DMS53 treated with DMSO at 0.1 percent for 48 hours (cell line): ENCODE measurements around the gene ARHGEF38.

Source experiments
- DNase-seq: peaks from one replicate; lab custom pipeline; 2025; ENCODE audit not compliant: unreplicated experiment; lab: John Stamatoyannopoulos, UW

Gene ARHGEF38

DNA sequence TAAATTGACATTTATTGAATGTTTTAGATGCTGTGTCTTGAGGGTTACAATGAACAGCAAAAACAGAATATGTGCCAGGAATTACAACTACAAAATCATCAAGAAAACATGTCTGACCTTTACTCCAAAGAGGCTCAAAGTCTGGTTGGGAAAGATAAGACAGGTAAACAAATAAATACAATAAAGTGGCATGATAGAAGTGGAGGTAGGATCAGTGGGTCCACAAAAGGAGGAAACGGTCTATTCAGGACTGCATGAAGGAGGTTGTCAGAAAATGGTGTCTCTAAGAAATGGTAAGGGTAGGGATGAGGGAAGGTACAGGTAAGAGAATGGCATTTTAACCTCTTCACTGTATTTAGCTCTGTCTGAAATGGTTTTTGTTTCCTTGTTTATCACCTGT, 3.8 kb downstream of the ARHGEF38 start:
- no peak for DNase-seq

DNA sequence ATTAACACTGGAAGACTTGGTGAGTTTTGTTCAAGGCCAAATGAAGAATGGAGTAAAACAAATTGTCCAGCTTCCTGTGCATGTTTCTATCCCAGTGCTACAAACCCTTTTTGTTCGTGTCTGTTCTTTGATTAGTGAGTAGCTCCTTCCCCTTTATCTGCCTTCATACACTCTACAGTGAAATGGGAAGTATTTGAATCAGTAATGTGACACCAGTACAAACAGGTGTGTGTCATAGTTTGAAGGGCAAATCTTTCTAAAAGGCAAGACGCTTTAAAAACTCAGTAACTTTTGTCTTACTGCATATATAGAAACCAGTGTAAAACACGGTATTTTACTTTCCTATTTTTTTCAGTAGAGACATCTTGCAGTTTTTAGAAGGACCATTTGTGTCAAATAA, 5.9 kb downstream of the ARHGEF38 start:
- peak; percentile 47 for DNase-seq

DNA sequence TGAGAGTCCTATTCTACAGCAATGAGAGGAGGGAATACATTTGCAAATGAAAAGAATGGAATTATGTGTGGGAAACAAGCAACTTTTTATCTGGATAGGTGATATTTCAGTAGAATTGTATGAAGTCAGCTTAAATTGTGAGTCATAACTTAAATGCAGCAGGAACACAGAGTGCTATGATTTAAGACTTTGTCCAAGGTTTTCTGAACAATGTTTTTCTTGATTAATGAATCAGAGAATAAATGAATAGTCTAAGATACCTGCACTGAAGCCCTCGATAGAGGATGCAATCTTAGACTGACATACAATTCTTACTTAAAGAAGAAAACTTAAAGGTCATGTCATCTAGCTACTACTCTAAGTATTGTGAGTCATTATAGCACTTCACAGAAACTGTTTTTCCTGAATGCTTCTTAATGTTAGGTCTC, 8.0 kb downstream of the ARHGEF38 start:
- no peak for DNase-seq

DNA sequence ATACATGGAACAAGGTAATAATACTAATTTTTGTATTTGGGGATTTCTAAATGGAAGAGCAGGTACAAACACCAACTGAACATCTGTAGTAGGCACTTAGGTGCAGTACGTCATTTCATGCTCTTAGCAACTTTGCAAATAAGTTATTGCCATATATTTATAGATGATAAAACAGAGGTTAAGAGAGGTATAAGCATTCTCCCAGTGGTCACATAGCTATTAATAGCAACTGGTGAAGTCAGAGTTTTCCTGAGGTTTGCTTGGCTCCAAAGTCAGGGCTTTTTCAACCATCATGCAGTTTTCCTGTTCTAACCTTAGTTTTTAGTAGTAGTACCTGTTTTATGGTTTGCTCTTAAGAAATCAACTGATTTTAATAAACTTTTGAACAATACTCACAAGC, 10.9 kb downstream of the ARHGEF38 start:
- no peak for DNase-seq

DNA sequence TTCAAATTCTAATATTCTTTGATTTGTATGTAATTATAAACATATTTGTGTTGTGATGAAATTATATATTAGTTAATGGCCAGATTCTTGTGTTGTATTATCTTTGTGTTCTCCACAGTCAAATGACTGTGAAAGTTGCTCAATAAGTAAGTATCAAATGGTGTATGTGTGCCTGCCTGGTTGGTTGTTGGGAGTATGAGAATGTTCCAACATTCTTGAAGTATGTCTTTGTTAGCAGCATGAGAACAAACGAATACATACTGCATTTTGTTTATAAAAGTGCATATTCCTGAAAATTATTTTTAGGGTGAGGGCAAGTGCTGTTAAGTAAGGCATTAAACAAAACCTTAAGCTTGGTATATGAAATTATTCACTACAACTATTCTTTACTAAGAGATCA, 16.2 kb downstream of the ARHGEF38 start:
- no peak for DNase-seq

DNA sequence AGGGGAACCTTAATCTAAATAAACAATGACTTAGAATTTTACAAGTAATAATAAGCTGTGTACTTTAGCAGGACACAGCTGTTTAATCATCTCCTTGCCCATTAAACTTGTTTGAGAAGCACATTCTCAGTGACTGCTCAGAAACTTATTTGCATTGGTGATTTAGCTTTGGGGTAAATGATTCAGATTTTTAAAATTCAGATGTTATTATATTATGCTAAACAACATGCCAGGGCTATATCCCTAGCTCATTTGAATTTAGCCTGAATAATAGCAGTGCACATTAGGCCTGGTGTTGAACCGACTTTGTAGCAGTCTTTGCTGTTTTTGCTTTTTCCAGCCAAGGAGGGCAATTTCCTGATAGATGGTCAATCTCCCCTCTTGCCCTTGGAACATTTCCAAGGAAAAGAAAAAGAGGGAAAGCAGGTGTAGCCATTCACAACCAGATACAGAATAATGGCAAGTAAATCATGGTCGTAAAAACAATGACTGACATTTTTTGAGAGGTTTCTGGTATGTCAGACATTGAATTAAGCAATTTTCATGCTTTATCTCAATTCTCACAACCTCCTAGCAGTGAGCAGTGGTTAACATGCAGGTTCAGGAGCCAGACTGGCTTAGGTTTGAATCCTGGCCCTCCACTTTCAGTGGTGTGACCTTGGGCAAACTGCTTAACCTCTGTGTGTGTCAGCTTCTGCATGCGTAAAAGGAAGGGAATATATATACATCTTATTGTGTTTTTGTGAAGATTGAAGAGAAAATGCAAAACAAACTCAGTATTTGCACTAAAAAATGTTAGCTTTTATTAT, 16.8 kb downstream of the ARHGEF38 start:
- DNase-seq, result no peak

DNA sequence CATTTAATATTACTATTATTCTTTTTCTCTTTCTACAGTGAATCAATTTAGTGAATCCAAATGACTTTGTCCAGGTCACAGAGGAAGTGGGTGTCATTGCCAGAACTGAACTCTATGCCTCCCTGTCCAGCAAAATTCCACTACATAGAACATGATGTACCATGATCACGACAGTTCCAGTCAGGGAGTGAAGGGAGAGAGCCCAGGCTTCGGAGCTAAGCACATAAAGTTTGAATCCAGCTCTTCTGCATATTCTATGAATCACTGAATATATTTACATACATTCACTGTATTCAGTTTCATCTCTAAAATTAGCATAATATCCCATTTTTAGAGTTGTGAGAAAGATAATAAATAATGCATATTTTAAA, 17.4 kb downstream of the ARHGEF38 start:
- DNase-seq, result no peak

DNA sequence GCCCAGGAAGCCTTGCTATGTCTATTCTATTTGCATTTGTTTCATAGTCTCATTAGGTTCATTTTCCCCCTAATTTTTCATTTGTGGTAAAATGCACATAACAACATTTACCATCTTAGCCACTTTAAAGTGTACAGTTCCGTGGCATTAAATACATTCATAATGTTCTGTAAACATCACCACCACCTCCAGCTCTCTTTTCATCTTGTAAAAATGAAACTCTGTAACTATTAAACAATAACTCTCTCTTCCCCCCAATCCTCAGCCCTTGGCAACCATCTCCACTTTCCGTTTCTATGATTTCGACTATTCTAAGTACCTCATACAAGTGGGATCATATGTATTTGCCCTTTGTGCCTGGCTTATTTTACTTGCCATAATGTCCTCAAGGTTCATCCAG, 19.9 kb downstream of the ARHGEF38 start:
- DNase-seq, result no peak

DNA sequence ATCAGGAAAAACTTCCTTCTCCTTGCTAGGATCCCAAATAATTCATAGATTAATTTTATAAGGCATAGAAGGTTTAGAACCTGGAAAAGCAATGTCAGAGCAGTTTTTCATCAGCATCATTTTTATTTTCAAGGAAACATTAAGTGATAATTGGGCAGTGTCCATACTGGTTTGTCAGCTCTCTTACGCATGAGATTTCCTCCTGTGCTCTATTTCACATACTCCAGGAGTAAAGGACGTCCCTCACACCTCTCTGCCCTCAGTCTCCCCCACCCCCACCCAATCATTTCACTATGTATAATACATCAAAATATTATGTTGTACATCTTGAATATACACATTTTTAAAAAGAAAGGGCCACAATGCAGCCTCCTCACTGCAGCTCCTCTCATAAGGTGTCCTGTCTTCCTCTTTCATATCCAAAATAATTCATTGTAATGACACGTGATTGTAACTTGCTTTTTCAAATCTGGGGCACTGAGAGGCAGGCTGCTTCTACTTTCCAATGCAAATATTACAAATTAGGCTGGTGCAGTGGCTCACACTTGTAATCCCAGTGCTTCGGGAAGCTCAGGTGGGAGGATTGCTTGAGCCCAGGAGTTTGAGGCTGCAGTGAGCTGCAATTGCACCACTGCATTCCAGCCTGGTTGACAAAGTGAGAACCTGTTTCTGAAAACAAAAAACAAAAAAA, 34.4 kb downstream of the ARHGEF38 start:
- peak; percentile 21 for DNase-seq

DNA sequence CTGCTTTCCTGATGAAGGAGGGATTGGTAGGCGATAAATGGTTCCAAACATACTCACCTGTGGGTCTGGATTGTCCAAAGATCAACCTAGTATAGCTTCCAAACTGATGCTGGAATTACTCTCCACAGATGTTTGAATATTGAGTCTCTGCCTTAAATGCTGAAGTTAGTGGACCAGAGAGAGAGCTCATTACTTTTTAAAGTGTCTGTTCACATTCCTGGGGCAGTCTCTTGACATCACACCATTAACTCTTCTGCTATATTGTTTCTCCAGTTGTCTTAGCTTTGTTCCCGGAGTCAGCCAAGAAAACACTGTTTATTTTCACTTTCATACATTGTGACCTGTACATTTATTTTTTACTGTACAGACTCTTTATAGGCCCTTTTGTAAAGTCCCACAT, 35.4 kb downstream of the ARHGEF38 start:
- no peak for DNase-seq

DNA sequence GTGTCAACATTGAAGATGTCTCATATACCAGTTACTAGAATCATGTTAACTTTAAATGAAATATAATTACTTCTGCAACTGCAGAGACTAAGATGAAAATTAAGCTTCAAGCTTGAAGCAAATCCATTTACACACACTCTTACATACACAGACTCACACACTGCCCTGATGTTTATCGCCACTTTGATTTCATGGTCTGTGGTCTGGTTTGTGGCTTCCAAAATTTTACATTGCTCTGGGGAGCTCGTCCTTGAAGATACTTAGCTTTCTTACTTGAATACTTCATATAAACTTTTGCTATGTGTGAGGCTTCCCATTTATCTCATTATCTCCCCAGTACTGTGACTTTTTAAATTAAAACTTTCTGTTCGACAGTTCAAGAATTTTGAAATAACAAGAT, 35.8 kb downstream of the ARHGEF38 start:
- no peak for DNase-seq

DNA sequence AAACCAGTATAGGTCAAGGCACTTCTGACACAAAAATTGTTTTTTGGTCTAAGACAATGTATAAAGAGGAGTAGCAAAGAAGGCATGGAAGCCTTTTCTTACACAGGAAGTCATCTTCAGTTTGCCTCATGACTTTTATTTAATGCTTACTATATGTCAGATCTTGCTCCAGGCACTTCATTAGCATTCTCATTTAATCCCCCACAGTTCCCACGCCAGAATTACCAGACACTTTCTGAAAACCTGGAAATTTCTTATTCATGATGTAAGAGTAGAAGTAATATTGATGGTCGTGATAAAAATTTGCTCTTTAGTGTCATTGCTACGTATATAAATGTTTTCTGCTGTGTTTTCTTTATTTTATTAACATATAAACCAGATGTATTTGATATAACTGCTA, 39.2 kb downstream of the ARHGEF38 start:
- no peak for DNase-seq

DNA sequence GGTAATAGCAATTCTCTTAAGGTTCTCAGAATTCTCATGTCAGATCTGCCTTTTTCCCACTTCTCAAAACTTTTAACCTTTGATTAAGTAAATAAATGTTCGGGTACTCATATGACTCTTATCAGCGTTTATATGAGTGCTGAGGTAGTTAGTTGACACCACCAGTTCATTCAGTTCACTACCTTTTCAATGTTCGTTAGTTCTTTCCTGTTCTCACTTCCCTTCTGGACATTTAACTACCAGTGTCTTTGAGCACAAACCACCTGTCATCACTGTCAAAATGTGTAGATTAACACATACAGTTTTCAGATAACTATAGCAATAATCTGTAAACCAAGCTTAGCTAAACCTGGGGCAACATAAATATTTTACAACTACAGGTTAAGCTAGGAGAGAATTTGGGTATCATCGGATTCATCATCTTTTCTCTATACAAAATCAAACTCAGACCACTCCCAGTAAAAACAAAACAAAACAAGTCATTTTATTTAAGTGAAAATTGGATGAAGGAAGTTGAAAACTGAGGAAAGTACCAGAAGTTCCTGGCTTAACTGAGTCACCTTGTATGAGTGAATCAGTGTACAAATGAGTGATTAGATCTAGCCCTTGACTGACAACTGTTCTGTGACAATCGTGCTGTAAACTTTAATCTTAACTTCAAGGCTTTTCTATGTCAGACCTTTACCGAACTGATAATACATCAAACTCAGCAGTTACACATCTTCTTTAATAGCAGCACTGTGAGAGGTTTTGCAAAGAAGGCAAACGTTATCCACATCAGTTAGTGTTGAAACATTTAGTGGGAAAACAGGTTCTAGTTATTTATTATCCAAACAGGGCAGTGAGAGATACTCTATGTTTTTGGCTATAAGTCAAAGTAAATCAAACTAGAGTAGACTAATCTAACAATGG, 41.9 kb downstream of the ARHGEF38 start:
- DNase-seq, result peak; percentile 69

DNA sequence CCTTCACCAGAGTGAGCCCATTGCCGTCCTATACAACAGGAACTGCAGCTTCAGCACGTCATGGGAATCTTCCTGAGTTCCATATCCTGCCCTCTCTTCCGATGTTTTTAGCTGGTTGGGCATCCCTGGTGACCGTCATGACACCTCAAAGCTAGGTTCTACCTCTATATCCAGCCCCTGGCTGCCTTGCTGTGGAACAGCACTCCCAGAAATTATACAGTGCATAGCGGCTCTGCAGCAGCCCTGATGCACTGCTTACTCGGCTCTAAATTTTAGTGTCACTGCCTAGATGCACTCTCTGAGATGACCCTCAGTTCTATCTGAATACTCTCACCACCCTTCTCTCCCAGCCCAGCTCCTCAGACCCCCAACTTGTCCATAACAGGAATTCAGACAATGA, 44.3 kb downstream of the ARHGEF38 start:
- no peak for DNase-seq

DNA sequence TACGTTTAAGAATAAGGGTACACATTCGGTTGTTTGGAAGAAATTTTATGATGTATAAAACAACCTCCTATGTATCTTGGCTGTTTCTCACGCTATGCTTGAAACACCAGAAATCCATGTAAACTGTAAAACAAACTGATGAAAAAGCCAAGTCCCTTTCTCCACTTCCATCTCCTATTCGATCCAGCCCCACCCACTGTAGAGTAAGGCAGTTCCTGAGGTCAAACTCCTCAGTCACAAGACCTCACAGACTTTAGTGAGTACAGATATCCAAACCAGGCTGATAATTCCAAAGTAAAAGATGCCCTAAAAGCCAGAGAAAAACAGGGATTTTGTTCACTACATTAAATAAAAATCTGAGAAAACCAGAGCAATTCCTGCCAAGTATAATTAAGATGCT, 45.6 kb downstream of the ARHGEF38 start:
- DNase-seq, result no peak

DNA sequence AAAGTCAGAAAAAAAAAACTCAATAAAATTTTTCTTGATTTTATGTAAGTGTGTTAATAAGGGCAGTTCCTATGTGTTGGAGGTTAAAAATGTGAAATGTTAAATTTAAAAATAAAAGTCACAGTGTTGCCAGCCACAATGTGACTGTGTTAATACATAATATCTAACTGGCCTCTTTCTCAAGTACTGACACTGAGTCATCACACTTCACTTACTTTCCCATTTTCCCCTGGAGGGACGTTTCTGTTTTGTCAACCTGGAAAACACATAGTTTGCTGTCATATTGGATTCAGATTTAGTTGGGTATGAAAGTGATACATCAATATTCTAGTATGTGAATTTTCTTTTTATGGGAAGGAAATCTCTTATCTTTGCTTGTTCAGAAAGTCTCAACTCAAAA, 46.4 kb downstream of the ARHGEF38 start:
- peak; percentile 4 for DNase-seq

DNA sequence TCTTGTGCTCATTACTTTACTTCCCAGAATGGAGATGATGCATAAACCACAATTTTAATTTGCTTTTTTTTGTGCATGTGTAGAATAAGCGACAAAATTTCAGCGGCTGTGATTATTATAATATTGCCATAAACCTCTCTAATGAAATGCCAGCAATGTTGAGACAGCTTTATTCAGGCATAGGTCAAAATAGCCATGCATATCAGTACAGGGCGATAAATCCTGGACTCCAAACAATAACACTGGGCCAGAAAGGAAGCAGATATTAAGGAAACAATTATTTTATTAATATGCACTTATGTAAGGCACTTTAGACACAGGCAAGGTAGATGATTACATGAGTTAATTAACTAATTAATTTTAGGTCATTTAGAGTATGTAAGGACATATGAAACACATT, 47.1 kb downstream of the ARHGEF38 start:
- DNase-seq, result no peak

DNA sequence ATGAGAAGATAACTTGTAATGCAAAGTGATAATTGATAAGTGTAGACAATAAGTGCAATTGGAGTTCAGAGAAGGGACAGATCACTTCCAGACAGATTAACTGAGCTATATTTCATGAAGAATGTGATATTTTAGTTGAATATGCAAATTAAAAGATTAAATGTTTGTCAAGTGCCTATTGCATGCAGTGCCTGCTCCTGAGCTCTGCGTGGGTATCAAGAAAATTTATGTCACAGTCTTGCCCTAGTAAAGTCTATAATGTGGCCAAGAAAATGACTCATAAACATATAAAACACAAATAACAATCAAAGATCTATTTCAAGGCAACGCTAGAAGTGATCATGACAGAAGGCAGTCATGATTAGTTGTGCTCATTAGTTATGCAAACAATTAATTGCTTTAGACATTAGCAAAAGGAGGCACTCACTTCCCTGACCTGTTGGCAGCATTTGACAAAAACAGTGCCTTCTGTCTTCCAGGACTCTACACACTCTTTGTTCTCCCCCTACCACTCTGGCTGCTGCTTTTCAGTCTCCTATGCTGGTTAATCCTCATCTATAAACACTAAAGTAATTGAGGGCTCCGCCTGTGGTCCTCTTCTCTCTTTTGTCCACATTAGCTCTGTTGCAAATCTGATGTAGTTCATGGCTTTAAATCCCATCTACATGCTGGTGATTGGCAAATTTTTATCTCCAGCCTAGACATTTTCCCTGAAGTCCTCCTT, 47.7 kb downstream of the ARHGEF38 start:
- no peak for DNase-seq

DNA sequence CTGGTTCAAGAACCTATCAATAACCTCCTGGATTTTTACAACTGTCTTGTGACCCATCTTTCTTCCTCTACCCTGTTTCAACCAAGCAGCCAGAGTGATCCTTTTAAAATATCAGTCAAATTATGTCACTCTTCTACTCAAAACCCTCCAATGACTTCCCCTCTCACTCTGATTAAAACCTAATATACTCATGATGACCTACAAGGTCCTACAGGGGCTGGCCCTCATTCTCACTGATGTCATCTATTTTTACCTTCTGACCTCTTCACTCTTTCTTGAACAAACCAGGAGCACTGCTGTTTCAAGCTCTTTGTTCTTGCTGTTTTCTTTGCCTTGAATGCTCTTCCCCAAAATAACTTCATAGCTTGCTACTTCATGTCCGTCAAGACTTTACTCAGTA, 48.5 kb downstream of the ARHGEF38 start:
- DNase-seq, result no peak

DNA sequence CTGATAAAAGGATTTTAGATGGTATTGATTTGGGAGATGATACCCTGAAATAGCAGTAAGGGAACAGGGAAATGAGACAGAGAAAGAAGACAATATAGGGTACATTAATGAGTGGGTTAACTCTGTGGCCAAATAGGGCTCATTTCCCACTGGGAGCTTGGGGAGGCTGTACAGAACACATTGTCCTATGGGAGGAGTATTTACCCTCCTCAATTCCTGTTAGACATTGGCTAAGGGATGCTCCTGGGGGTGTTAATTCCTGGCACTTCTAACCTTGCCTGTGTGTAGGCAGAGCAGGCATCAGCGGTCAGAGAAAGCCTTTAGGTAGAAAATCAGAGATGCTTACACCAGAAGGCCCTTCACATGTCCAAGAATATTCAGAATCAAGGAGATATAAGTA, 49.0 kb downstream of the ARHGEF38 start:
- DNase-seq, result no peak

DNA sequence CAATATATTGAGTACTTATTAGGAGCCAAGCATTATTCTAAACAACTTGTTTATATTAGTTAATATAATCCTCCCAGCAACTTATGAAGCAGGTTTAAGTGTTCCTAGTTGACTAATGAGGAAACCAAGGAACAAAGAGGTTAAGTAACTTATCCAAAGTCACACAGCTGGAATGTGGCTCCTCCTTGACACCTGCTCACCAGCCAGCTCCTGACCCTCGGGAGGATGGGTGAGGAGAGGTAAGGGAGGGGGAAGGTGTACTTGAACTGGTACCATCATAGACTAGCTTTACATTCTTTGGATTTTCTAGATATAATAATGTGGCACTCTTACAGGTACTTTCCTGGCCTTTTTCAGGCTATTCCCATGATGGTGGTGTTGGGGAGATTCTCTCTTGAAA, 50.7 kb downstream of the ARHGEF38 start:
- no peak for DNase-seq
